T-helper 2 cell treated with Interferon-gamma antibody and Interleukin-4, amounts not matched to agents 100 ng/mL and 5 ng/mL, for 36 hours (primary cell): ENCODE results near the gene DNASE1. TPM values are rescaled to one million over a fixed set of nuclear protein-coding genes. Genes with fewer than 3 reads are reported as not detected.
"Not testable (repeated sequence)": the region's sequence is repeated elsewhere in the genome, so short reads cannot be mapped to it uniquely, and the experiment has no call there.

Experiments
- intact Hi-C: fragments of 100-400 bp; cut with micrococcal nuclease; formaldehyde crosslinking; loops from one replicate; pipeline ENCODE4 v1.15.1; 2023
- total RNA-seq: library from RNA; stranded (reverse); gene quantifications from 2 replicates; pipeline ENCODE4 v1.2.3, GENCODE V29; 2022

Gene DNASE1
- total RNA-seq = 34.4 and 35.1 TPM in 2 replicates

GRCh38 chr16:3654249-3654991 lies at the start of gene DNASE1:
Gene DNASE1 (plus strand): TSS chr16:3654691. CDS start chr16:3655374, 683 bp downstream.
- intact Hi-C loops = loop anchor here (10.0 kb wide), 1 partner anchor 80 kb away; the partner anchor contains the start of gene NLRC3

GRCh38 chr16:3606441-3606840 lies 48.0 kb upstream of the DNASE1 start:
- intact Hi-C loops = no loop called here

GRCh38 chr16:3607161-3607560 lies 47.3 kb upstream of the DNASE1 start:
- intact Hi-C loops = no loop called here

GRCh38 chr16:3607634-3608033 lies 46.9 kb upstream of the DNASE1 start:
- intact Hi-C loops = no loop called here

- intact Hi-C loops = no loop called here
Observed at GRCh38 chr16:3608069-3608468, 46.4 kb upstream of the DNASE1 start.

- intact Hi-C loops = not testable (repeated sequence)
Observed at GRCh38 chr16:3608976-3609375, 45.5 kb upstream of the DNASE1 start.

GRCh38 chr16:3609895-3610697 lies 44.4 kb upstream of the DNASE1 start:
- intact Hi-C loops = loop anchor here (5.0 to 10.0 kb wide), 3 partner anchors 272 to 662 kb away; partner anchors contain the start of genes CREBBP, TFAP4 and ZNF263

GRCh38 chr16:3610698-3611145 lies 43.8 kb upstream of the DNASE1 start:
- intact Hi-C loops = loop anchor here (1.0 to 10.0 kb wide), 4 partner anchors 31 to 662 kb away; partner anchors contain the start of genes CREBBP, TFAP4 and ZNF263

GRCh38 chr16:3611146-3611975 lies 43.1 kb upstream of the DNASE1 start, which contains the start of gene SLX4:
Gene SLX4 (minus strand): TSS chr16:3611606. CDS start chr16:3608964, 2,642 bp downstream.
- intact Hi-C loops = loop anchor here (1.0 to 10.0 kb wide), 4 partner anchors 32 to 661 kb away; partner anchors contain the start of genes CREBBP, TFAP4 and ZNF263

- intact Hi-C loops = loop anchor here (5.0 to 10.0 kb wide), 3 partner anchors 270 to 660 kb away; partner anchors contain the start of genes CREBBP, TFAP4 and ZNF263
Observed at GRCh38 chr16:3612510-3613466, 41.7 kb upstream of the DNASE1 start.

GRCh38 chr16:3618769-3619141 lies 35.7 kb upstream of the DNASE1 start:
- intact Hi-C loops = loop anchor here (10.0 kb wide), 1 partner anchor 334 kb away; the partner anchor contains the start of gene ZNF263

- intact Hi-C loops = no loop called here
Observed at GRCh38 chr16:3623642-3624041, 30.8 kb upstream of the DNASE1 start.

GRCh38 chr16:3625331-3625730 lies 29.2 kb upstream of the DNASE1 start:
- intact Hi-C loops = no loop called here

GRCh38 chr16:3625911-3626732 lies 28.4 kb upstream of the DNASE1 start:
- intact Hi-C loops = no loop called here

- intact Hi-C loops = no loop called here
Observed at GRCh38 chr16:3637371-3637923, 17.0 kb upstream of the DNASE1 start.

- intact Hi-C loops = no loop called here
Observed at GRCh38 chr16:3638916-3639644, 15.4 kb upstream of the DNASE1 start.

GRCh38 chr16:3640207-3640606 lies 14.3 kb upstream of the DNASE1 start:
- intact Hi-C loops = no loop called here
